HG03432 (cell line): ENCODE data around the gene GCNT3.
"Not testable (repeated sequence)": the region's sequence is repeated elsewhere in the genome, so short reads cannot be mapped to it uniquely, and the experiment has no call there.

Experiments
- ATAC-seq: cut with Tn5 transposase; IDR thresholded peaks from one replicate; pipeline ENCODE4 v1.9.1; 2021; ENCODE audit warnings: mild to moderate bottlenecking, moderate library complexity; ENCODE audit not compliant: unreplicated experiment

GCNT3 gene

GRCh38 chr15:59615661-59616060 is 4.1 kb downstream of the GCNT3 start:
- ATAC-seq: no peak

- ATAC-seq: no peak
These were observed 4.8 kb downstream of the GCNT3 start for GRCh38 chr15:59616379-59616778.

- ATAC-seq: no peak
These were observed 6.8 kb downstream of the GCNT3 start for GRCh38 chr15:59618406-59618805.

- ATAC-seq: peak; percentile 67
These were observed 10.7 kb downstream of the GCNT3 start for GRCh38 chr15:59622289-59622688.

GRCh38 chr15:59632714-59633113 is 21.1 kb downstream of the GCNT3 start:
- no peak for ATAC-seq

- ATAC-seq: no peak
These were observed 24.6 kb downstream of the GCNT3 start for GRCh38 chr15:59636184-59636583.

- not testable (repeated sequence) for ATAC-seq
These were observed 25.9 kb downstream of the GCNT3 start for GRCh38 chr15:59637507-59637906.

GRCh38 chr15:59642351-59642750 is 30.8 kb downstream of the GCNT3 start:
- ATAC-seq: no peak

- ATAC-seq: no peak
These were observed 33.2 kb downstream of the GCNT3 start for GRCh38 chr15:59644756-59645155.

GRCh38 chr15:59645812-59646211 is 34.2 kb downstream of the GCNT3 start:
- not testable (repeated sequence) for ATAC-seq

GRCh38 chr15:59646277-59646676 is 34.7 kb downstream of the GCNT3 start:
- ATAC-seq: no peak

GRCh38 chr15:59647085-59647484 is 35.5 kb downstream of the GCNT3 start:
- no peak for ATAC-seq

GRCh38 chr15:59649603-59650002 is 38.0 kb downstream of the GCNT3 start:
- ATAC-seq: no peak

- no peak for ATAC-seq
These were observed 42.5 kb downstream of the GCNT3 start for GRCh38 chr15:59654046-59654445.

GRCh38 chr15:59656897-59657634 is 45.5 kb downstream of the GCNT3 start, which contains the start of gene GTF2A2:
GTF2A2 (minus strand) TSS chr15:59657515; CDS start chr15:59652277, 5,238 bp downstream.
- ATAC-seq: peak; percentile 99

GRCh38 chr15:59657635-59658125 is 46.1 kb downstream of the GCNT3 start:
- peak; percentile 25 for ATAC-seq

GRCh38 chr15:59659366-59659765 is 47.8 kb downstream of the GCNT3 start:
- no peak for ATAC-seq

GRCh38 chr15:59662260-59662659 is 50.7 kb downstream of the GCNT3 start:
- ATAC-seq: no peak

GRCh38 chr15:59668556-59668955 is 57.0 kb downstream of the GCNT3 start:
- ATAC-seq: no peak
